GM21717 (cell line): ENCODE data around the gene LASP1NB.
"Not testable (repeated sequence)": the region's sequence is repeated elsewhere in the genome, so short reads cannot be mapped to it uniquely, and the experiment has no call there.

Experiments used
- ATAC-seq: cut with Tn5 transposase; IDR thresholded peaks from one replicate; pipeline ENCODE4 v1.9.1; 2021; ENCODE audit warnings: mild to moderate bottlenecking, moderate library complexity; ENCODE audit not compliant: unreplicated experiment

Gene LASP1NB

DNA sequence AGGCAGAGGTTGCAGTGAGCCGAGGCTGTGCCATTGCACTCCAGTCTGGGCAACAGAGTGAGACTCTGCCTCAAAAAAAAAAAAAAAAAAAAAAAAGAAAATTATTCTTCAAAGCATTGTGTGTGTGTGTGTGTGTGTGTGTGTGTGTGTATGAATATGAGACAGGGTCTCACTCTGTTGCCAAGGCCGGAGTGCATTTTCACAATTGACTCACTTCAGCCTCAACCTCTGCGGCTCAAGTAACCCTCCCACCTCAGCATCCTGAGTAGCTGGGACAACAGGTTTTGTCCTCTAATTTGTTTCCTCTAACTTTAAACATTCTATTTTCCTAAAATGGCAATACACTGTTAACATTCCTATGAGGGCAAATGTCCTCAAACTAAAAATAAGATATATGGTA lies 34.1 kb downstream of the LASP1NB start:
- no peak for ATAC-seq

DNA sequence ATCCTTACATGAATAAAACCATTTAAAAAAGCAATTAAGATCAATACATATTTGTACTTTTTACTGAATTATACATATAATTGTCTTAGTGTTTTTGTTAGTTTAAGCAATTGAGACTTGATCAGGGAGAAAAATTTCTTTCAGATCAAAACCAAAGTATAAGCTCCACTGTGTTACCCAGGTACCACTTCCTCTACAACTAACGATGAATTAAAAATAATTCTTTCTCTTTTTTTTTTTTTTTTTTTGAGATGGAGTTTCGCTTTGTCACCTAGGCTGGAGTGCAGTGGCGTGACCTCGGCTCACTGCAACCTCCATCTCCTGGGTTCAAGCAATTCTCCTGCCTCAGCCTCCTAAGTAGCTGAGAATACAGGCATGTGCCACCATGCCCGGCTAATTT lies 35.0 kb downstream of the LASP1NB start:
- ATAC-seq, result no peak

DNA sequence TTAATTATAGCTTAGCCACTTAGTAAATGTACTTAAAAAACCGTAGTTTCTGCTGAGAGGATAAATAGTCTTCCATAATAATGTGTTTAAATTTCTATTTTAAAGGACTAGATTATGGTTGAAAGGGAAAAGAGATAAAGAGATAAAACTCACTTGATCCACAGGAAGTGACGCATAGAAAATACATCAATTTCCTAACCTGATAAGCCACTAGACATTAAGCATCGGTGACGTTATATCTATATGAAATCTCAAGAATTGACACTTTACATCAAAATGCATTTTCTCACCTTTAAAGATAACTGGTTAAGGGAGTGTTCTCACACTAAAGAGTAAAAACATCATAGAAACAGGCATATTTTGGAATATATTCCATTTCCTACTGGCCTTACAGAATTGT lies 36.0 kb downstream of the LASP1NB start:
- ATAC-seq, result no peak

DNA sequence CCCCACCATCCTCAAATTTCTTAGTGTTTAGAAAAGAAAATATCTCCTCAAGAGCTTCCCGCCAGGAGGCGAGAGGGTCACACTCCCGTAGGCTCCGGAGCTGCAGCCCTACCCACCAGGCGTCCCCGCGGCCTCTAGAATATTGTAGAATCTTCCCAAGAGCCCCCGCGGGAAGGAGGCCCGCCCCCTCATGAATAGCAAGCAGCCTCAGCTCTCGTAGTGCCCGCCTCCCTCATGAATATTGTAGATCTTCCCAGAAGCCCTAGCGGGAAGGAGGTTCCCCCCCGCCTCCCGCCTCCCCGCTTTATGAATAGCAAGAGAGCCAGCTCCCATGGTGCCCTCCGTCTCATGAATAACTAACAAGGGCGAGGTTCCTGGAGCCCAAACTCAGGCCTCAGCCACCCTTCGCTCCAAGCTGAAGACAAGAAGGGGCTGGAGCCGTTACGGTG lies 41.9 kb downstream of the LASP1NB start, which contains the start of gene FBXO47:
Gene FBXO47 (minus strand): TSS at position 114 of the 449 bp plus-strand sequence. CDS start 4,378 bp downstream, outside the sequence.
- no peak for ATAC-seq

DNA sequence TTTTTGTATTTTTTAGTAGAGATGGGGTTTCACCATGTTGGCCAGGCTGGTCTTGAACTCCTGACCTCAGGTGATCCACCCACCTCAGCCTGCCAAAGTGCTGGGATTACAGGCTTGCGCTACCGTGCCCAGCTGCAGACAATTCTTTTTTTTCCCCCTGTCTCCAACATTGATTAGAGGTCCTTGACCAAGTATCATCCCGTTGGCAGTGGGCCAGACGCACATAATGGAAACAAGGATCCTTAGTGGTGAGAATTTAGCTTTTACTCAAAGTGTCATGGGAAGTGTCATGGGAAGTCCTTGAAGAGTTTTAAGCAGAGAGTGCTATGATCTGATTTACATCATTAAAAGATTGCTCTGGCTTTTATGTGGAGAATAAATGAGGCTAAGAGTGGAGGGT lies 43.9 kb downstream of the LASP1NB start:
- no peak for ATAC-seq

DNA sequence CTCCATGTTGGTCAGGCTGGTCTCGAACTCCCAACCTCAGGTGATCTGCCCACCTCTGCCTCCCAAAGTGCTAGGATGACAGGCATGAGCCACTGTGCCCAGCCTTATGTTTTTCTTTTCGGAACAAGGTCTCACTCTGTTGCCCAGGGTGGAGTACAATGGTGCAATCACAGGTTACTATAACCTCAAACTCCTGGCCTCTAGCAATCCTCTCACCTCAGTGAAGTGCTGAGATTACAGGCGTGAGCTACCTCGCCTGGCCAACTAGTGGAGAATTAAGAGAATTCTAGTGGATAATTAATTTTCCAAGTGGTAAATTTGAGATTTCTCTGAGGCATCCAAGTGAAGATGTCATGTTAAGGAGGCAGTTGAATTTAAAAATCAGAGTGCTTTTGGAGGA lies 44.7 kb downstream of the LASP1NB start:
- ATAC-seq, result no peak

DNA sequence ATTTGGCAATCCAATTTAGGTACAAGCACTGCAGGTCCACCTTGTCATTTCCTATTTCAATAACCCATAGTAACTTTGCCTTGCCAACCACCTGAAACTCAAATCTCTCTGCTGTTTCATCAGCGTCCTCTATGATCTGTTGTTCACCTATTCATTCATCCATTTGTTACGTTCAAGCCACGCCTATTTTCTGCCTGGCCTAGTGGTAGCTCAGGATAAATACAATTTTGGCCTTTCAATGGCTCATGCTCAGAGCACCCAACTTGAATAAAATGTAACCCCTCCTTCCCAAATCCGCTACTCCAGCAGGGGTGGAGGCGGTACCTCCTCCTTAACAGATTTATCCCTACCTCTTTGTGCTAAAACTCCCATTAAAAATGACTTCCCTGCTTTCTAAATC lies 45.4 kb downstream of the LASP1NB start:
- no peak for ATAC-seq

DNA sequence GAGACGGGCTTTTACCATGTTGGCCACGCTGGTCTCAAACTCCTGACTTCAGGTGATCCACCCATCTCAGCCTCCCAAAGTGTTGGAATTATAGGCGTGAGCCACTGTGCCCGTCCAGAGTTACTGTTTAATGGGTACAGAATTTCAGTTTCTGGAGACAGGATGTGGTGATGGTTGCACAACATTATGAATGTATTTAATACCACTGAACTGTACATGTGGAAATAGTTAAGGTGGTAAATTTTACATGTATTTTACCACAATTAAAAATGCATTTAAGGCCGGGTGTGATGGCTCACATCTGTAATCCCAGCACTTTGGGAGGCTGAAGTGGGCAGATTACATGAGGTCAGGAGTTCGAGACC lies 50.8 kb downstream of the LASP1NB start:
- ATAC-seq, result not testable (repeated sequence)

DNA sequence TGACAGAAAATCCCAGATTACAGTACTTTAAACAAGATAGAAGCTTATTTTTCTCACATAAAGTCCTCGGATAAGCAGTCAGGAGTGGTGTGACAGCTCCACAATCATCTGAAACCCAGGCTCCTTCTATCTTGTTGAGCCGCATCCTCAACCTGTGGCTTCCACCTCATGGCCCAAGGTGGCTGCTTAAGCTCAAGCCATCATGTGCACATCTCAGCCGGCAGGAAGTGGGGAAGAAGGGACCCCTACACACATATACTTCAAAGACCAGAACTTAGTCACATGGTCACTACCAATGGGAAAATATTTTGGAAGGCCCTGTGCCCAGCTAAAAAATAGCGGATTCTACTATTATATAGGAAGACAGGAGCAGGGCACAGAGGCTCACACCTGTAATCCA lies 52.8 kb downstream of the LASP1NB start:
- no peak for ATAC-seq
